Measurements from ENCODE around the gene OR11G2.
"Not testable (repeated sequence)": the region's sequence is repeated elsewhere in the genome, so short reads cannot be mapped to it uniquely, and the experiment has no call there.

OR11G2 gene

DNA sequence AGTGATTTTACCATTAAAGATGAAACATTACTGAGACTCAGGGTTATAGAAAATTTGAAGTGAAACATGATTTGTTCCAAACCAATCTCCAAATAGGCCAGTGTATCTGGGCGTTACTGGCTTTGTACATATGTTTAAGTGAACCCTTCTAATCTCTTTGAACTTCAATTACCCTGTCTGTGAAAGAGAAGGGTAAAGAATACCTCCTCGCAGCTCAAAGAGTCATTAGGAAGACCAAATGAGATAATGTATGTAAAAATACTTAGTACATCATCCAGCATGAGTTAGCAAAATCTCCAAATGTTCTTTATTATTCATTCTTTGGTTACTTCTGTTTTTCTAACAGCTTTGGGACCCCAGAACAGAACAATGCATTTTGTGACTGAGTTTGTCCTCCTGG, 32.7 kb downstream of the OR11G2 start, which contains the start of gene OR11H6:
TSS of gene OR11H6 (plus strand) at position 301 of the 400 bp plus-strand sequence. CDS start at position 301, 0 bp downstream.
- no peak for DNase-seq (ENCODE audit: low read depth)

DNA sequence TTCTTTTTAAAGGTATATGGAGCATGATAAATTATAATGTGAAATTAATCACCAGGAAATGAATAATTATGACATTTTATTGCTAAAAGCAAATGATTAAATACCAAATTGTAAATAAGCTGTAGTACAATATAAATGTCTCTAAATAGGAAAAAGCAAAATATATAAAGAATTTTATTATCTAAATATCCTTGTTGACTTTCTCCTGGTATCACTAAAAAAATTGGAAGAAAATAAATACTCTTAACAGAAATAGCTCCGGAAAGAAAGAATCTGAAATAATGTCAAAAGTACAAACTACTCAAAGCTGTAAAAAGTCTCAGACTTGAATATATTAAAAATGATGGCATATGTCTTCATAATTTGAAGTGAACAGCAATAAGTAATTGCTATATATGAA, 38.0 kb downstream of the OR11G2 start, which contains the start of gene OR11H7:
TSS of gene OR11H7 (plus strand) at position 301 of the 400 bp plus-strand sequence.
- no peak for DNase-seq (ENCODE audit: low read depth)

DNA sequence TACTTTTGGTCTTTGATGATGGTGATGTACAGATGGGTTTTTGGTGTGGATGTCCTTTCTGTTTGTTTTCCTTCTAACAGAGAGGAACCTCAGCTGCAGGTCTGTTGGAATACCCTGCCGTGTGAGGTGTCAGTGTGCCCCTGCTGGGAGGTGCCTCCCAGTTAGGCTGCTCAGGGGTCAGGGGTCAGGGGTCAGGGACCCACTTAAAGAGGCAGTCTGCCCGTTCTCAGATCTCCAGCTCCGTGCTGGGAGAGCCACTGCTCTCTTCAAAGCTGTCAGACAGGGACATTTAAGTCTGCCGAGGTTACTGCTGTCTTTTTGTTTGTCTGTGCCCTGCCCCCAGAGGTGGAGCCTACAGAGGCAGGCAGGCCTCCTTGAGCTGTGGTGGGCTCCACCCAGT, 44.7 kb downstream of the OR11G2 start:
- not testable (repeated sequence) for DNase-seq (ENCODE audit: low read depth)

- no peak for DNase-seq (ENCODE audit: low read depth)
Observed at GRCh38 chr14:20247646-20248246, 57.0 kb downstream of the OR11G2 start.
